GM18858 (cell line): ENCODE results near the gene SASH1.

Experiments
- ATAC-seq: cut with Tn5 transposase; IDR thresholded peaks from one replicate; pipeline ENCODE4 v1.9.1; 2021; ENCODE audit not compliant: unreplicated experiment

The SASH1 gene

GRCh38 chr6:148455225-148455624, 112.6 kb downstream of the SASH1 start:
- no peak for ATAC-seq

GRCh38 chr6:148455674-148456558, 113.3 kb downstream of the SASH1 start:
- no peak for ATAC-seq

- no peak for ATAC-seq
These were observed 114.7 kb downstream of the SASH1 start for GRCh38 chr6:148457137-148457842.

GRCh38 chr6:148457843-148458159, 115.2 kb downstream of the SASH1 start:
- no peak for ATAC-seq

- no peak for ATAC-seq
These were observed 116.6 kb downstream of the SASH1 start for GRCh38 chr6:148459238-148459637.

- ATAC-seq = no peak
These were observed 118.4 kb downstream of the SASH1 start for GRCh38 chr6:148460876-148461646.

- no peak for ATAC-seq
These were observed 119.4 kb downstream of the SASH1 start for GRCh38 chr6:148461986-148462577.

GRCh38 chr6:148463671-148464070, 121.0 kb downstream of the SASH1 start:
- no peak for ATAC-seq

GRCh38 chr6:148464319-148465010, 121.8 kb downstream of the SASH1 start:
- ATAC-seq = peak; percentile 66

GRCh38 chr6:148465011-148465335, 122.3 kb downstream of the SASH1 start:
- ATAC-seq = no peak

GRCh38 chr6:148465670-148466069, 123.0 kb downstream of the SASH1 start:
- ATAC-seq = no peak

GRCh38 chr6:148466158-148466557, 123.5 kb downstream of the SASH1 start:
- ATAC-seq = no peak

GRCh38 chr6:148467926-148468325, 125.3 kb downstream of the SASH1 start:
- no peak for ATAC-seq

GRCh38 chr6:148470156-148470555, 127.5 kb downstream of the SASH1 start:
- ATAC-seq = no peak

- ATAC-seq = no peak
These were observed 128.2 kb downstream of the SASH1 start for GRCh38 chr6:148470606-148471465.

GRCh38 chr6:148471624-148472159, 129.1 kb downstream of the SASH1 start:
- no peak for ATAC-seq

- ATAC-seq = no peak
These were observed 129.8 kb downstream of the SASH1 start for GRCh38 chr6:148472171-148473105.

- no peak for ATAC-seq
These were observed 136.9 kb downstream of the SASH1 start for GRCh38 chr6:148479497-148479896.
